T-helper 9 cell (primary cell): Measurements from ENCODE around the gene SSNA1.

Source experiments
- DNase-seq: peaks from one replicate; pipeline ENCODE4 v3.0.0-alpha.2; 2020

SSNA1 gene

DNA sequence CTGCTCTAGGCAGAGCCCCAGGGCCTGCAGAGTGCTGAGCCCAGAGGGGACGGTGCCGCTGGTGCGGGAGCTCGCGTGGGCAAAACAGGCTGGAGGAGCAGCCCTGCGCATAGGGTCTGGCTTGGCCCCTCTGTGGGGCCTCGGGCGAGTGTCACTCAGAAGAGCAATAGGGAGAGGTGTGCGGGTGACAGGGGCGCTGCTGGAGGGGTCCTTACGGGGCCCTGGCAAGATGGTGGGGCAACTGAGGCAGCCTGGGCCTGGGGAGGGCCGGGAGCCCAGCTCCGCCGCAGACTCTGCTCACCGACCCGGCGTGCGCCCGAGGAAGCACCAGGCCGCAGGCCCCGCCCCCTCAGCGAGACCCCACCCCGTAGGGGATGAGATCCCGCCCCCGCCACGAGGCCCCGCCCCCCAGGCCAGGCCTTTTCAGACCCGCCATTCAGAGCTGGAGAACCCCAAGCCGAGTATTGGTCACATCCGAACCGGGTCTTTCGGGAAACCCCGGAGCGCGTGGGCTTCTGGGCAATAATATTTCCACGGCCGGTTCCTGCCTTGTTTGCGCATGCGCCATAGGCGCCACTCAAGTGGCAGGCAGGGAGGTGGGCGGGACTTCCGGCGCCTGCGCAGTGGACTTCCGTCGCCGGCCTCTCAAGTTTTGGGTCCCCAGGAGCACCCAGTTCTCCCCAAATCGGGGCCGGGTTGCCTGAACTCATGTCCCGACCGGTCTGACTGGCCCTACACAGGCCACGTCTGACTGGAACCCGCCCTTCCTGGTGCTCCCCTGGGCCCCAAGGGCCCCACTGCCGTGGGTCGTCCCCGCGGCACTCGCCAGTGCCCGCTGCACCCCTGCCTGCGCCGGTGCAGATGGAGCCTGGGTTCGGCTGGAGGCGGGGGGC lies 34.8 kb downstream of the SSNA1 start:
- peak; percentile 99 for DNase-seq

DNA sequence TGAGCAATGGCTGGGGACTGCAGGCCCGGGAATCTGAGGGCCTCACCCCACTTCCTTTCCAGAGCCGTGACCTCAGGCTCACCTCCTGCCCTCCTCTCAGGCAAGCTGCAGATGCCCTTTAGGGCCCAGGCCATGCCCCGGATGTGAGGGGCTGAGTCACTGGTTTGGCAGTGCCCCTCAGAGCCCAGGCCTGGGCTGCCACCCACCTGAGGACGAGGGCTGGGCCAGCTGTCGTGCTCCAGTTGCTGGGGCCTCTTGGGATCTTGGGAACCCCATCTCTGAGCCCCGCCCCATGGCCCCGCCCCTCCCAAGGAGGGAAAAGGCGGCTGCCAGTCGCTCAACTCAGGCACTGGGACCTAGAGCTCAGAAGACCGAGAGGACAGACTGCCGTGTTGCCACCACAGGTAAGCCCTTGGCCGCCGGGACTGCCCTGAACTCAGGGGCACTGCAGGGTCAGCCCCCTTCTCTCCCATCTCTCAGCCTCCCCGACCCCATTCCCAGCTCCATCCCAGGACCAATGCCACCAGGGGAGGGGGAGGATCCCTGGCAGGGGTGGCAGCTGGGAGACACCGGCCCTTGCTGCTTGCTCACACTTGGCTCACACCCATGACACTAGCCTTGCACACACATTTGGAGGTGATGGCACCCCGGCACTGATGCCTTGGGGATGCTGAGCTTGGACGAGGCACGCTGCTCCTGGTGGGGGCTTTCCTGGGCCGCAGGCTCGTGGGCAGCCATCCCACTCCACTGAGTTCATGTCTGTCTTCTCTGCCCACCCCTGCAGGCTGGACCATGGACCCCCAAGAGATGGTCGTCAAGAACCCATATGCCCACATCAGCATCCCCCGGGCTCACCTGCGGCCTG lies 36.6 kb downstream of the SSNA1 start, which contains the start of gene CYSRT1:
TSS of gene CYSRT1 (plus strand) at position 345 of the 865 bp plus-strand sequence. CDS start at position 793, 448 bp downstream.
- DNase-seq = no peak

DNA sequence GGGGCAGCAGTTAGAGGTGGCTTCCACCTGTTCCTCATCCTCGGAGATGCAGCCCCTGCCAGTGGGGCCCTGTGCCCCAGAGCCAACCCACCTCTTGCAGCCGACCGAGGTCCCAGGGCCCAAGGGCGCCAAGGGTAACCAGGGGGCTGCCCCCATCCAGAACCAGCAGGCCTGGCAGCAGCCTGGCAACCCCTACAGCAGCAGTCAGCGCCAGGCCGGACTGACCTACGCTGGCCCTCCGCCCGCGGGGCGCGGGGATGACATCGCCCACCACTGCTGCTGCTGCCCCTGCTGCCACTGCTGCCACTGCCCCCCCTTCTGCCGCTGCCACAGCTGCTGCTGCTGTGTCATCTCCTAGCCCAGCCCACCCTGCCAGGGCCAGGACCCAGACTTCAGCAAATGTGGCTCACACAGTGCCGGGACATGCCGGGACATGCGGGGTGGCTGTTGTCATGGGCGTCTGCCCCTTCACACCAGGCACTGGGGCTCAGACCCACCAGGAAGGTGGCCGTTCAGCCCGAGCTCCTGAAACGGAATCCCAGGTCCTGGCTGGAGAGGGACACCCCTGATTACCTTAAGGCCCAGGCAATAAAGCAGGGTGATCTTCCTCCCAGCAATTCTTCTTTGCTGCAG lies 37.3 kb downstream of the SSNA1 start:
- no peak for DNase-seq

DNA sequence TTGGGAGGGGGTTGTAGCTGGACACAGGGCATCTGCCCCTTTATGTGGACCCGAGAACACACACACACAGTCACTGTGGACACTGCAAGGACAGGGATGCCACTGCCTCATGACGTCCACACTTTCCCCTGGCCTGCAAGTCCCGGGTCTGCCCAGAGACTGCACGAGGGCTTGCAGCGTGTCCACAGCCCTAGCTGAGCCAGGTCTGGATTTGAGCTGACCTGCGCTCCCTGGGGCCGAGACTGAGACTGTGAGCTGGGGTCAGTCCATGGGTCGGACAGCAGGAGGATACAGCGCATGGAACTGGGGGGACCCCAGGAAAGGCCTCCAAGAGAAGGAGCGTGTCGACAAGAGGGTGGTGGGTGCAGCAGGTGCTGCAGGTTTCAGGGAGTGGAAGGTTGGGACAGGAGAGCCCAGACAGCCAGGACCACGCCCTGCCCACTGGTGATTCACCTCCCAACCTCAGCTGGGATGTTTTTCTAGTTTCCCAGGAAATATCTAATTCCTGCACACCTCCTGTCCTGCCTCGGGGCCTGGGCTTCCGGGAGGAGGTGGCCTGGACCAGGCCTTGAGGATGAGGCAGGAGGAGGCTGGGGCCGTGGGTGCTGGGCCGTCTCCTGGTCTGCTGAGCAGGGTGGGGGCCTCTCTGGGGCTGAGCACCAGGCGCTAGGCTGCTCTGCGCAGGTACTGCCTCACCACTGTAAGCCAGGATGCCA lies 38.0 kb downstream of the SSNA1 start:
- no peak for DNase-seq

DNA sequence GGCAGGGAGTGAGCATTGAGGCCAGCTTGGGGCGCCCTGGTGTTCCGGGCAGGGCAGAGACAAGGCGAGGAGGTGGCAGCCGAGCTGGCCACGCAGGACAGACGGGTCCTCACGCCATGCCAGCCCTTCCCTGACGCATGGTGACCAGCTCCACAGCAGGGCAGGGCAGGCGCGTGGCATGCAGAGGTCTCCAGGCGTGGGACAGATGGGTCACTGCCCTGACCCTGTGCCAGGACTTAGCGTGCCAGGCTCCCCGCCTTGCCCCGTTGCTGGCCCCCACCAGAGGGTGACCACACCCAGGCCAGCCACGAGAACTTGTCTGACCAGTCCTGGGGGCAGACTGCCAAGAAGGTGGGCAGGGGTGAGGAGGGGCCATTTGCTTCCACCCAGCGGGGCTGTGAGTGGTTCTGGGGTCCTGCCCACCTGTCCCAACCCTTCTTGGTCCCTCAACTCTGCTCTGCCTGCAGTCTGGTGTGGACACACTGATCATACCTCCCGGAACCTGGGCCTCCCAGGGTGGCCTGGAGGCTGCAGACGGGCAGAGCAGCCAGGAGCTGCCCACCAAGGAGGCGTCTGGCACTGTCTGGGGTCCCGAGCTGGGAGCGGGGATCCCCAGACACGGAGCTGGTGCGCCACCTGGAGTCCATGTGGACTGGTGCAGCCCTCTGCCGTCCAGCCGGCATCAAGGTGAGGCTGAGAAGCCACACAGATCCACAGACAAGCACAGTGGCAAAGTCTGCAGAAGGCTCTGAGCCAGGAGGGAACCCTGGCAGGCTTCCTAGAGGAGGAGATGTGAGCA lies 38.8 kb downstream of the SSNA1 start, which contains the start of gene RNF224:
TSS of gene RNF224 (plus strand) at position 449 of the 799 bp plus-strand sequence. CDS start 834 bp downstream, outside the sequence.
- DNase-seq = peak; percentile 78

DNA sequence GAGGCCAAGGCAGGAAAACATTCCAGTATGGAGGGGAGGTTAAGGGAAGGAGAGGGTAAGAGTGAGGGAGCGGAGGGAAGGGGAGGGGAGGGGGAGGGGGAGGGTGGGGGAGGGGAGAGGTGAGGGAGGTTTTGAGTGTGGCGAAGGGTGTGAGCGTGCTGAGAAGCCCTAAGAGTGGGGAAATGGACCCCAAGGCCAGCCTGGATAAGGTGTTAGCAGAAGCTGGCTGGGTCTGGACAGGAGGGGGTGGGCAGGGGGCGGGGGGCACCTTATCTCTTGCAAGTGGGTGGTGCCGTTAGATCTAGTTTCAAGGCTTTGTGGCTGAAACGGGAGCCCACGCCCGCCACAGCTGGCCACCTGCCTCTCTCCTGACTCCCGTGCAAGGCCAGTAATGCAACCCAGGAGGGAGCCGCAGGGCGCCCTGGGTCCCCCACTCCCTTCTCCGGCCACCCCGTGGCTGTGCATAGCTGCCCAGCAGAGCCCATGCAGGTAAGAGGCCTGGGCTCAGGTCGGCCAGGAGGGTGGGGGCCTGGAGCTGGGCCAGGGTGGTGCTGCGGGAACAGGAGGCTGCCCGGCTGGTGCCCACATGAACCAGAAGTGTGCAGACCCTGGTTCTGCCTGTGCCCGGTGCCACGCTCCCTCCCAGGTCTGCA lies 39.5 kb downstream of the SSNA1 start:
- no peak for DNase-seq

DNA sequence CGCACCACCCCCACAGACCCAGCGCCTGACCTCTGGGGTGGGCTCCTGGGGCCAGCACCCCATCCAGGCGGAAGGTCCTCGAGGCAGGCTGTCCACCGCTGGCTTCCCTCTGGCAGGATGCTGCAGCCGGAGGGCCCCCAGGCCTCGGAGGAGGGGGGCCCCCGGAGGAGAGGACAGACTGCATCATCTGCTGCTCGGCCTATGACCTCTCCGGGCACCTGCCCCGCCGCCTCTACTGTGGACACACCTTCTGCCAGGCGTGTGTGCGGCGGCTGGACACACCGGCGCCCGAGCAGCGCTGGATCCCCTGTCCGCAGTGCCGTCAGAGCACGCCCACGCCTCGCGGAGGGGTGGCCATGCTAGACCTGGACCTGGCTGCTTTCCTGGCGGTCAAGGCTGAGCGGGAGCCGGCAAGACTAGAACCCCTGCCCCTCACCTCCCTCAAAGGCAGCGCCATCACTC lies 40.1 kb downstream of the SSNA1 start:
- no peak for DNase-seq

DNA sequence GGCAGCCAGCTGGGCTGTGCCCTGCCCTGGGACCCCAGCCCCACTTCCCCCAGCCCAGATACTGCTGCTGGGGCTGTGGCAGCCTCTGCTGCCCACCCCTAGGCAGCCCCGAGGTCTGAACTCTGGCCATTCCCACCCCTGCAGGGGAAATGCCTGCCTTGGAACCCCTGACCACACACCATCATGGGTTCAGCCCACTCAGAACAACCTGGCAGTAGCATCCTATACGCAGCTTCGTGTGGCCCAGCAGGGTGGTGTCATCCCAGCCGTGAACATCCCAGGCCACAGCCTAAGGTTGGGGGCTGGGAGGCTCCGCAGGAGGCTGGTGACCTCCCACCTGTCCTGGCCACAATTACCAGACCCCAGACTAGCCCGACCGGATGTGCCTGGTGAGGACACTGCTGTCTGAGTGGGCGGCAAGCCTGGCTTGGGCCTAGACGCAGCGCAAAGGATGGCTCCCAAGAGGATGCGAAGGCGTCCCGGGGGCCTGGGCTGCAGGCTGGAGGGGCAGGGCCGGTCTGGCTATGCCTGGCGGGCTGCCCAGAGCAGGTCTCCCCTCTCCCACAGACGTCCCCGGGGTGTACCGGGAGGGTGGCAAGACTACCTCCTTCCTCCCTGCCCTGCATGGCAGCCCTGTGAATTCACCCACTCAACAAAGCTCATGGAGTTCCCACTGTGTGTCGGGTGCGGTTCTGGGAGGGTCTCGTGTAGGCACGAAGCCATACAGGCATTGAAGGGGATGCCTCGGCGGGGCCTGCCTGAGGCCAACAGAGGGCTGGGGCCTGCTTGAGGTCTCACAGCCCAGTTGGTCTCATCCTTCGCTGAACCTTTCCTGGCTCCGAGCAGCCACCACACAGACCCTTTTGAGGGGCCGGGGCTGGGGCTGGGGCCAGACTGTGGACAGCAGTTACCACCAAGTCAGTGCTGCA lies 40.8 kb downstream of the SSNA1 start:
- DNase-seq = no peak

DNA sequence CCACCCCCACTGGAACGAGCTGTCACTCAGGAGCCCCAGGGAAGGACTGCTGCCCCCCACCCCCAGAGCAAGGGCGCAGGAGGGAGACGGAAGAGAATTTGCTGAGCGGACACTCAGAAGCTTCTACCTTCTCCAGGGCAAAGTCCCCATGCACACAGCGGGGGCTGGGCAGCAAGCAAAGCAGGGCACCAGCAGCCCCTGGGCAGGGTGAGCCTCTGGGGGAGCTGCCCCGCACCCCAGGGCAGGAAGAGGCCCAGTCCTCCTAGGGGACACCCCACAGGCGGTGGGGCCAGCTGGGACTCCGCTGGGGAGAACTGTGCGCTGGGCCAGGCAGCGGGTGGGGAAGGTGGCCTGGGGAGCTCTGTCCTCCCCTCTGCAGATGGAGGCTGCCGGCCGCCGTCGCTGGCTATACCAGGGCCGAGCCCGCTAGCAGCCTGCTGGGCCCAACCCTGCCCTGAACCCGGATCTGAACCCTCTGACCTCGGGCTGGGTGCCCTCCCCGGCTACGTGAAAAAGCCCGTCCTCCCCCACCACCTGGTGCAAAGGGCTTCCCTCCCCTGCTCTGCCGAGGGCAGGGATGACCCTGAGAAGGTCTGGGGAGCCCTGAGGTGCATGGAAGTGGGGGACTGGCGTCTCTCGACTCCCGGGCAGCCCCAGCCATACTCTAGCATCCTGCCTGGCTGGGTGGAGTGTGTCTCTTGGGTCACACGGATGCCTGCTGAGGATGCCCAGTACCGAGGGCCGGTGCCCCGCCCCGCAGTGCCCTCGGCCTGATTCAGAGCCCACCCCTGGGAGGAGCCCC lies 41.6 kb downstream of the SSNA1 start:
- no peak for DNase-seq

DNA sequence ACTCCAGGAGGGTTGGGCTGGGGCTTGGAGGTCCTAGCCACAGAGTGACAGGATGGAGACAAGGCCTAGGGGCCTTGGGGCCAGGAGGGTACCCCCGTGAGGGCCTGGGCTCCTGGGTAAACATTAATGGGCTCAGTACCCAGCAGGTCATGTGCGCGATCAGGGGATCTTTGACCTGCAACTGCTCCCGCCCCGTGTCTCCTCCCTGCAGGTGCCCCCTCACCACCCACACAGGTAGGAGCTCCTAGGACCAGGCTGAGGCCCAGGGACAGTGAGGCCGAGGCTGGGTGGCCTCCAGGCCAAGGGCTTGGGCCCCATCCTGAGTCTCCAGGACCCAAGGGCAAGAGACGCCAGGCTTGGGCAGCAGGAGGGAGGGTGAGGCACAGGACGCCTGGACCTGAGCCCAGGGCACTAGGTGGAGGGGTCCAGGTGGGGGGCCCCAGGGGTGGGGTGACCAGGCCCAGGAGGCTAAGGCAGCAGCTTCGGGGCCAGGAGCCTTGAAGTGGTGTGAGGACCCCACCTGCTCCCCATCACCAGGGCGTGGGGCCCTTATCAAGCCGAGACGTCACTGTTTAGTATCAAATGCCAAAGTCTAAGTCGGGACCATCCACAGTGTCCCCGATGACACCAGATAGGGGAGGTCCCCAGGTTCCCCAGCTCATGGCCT lies 42.4 kb downstream of the SSNA1 start, which contains the start of gene SLC34A3:
TSS of gene SLC34A3 (plus strand) at position 197 of the 667 bp plus-strand sequence. CDS start 802 bp downstream, outside the sequence.
- DNase-seq = no peak

DNA sequence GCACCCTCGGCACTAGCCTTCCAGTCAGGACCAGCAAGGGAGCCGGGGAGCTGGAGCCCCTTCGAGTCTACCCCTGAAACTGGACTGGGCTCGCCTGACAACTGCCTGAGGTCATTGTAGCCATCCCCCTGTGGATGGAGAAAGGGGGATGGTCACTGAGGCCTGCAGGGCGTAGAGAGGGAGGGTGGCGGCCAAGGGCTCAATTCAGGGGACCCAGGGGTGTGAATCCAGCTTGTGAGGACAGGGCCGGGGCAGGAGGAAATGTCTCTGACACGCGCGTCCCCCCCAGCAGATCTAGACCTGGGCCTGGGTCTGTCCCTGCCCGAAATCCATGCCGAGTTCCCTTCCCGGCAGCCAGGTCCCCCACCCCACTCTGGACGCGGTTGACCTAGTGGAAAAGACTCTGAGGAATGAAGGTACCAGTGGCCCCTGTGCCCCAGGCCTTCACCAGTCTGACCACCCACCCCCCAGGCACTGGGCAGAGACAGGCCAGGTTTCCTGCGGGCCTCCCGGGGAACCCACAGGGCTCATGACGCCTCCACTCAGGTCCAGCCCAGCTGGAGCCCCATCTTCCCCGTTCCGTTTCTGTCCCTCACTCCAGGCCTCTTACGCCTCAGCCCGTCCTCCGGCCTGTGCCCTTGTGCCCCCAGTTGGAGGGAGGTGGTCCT lies 43.0 kb downstream of the SSNA1 start:
- DNase-seq = no peak

DNA sequence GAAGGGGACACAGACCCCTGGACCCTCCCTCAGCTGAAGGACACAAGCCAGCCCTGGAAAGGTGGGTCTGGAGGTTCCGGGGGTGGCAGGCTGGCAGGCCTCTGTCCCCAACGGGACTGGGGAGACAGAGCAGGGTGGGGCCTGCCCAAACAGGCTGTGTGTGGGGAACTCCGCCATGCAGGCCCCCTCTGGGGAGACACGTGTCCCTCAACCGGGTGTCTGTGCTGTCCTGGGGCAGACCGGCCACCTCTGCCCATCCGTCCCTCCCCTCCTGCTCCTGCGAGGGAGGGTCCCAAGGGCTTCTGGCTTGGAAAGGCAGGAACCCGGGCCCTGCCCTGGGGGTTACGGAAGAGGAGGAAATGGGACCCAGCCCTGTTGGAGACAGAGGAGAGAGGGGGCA lies 43.6 kb downstream of the SSNA1 start:
- no peak for DNase-seq

DNA sequence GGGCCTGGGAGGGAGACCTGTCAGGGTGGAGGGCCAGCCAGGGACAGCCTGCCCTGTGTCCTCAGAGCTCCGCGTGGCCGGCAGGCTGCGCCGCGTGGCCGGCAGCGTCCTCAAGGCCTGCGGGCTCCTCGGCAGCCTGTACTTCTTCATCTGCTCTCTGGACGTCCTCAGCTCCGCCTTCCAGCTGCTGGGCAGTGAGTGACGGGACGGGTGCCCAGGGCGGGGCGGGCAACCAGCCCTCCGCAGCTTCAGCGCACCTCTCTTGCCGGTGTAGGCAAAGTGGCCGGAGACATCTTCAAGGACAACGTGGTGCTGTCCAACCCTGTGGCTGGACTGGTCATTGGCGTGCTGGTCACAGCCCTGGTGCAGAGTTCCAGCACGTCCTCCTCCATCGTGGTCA lies 44.0 kb downstream of the SSNA1 start:
- no peak for DNase-seq

DNA sequence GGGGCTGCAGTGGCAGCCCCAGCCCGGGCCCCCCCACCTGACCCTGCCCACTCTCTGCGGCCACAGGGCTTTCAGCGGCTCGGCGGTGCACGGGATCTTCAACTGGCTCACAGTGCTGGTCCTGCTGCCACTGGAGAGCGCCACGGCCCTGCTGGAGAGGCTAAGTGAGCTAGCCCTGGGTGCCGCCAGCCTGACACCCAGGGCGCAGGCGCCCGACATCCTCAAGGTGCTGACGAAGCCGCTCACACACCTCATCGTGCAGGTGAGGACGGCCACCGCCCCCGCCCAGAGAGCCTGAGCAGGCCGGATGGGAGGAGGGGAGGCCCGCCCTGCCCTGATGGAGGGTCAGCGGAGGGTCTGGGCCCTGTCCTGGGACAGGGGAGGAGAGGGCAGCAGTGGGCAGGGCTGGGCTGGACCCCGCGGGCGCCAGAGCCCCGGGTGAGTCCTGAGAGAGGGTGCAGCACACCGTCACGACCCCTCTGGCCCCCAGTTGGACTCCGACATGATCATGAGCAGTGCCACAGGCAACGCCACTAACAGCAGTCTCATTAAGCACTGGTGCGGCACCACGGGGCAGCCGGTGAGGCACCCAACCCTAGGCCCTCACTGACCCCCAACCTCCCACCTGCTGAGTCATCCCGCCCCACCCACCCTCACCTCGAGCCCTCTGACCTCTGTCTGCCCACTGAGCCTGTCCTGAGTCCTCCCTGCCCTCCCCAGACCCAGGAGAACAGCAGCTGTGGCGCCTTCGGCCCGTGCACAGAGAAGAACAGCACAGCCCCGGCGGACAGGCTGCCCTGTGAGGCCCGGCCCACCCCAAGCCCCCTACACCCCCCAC lies 44.9 kb downstream of the SSNA1 start:
- no peak for DNase-seq

DNA sequence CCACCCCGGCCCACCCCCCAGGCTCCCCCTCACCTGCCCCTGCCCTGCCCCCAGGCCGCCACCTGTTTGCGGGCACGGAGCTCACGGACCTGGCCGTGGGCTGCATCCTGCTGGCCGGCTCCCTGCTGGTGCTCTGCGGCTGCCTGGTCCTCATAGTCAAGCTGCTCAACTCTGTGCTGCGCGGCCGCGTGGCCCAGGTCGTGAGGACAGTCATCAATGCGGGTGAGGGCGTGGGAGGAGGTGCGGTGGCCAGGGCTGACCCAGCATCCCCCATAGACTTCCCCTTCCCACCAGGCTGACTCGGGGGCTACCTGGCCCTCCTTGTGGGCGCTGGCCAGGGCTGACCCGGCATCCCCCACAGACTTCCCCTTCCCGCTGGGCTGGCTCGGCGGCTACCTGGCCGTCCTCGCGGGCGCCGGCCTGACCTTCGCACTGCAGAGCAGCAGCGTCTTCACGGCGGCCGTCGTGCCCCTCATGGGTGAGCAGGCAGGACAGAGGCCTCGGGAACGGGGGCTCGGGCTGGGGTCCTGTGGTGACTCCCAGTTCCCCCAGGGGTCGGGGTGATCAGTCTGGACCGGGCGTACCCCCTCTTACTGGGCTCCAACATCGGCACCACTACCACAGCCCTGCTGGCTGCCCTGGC lies 45.7 kb downstream of the SSNA1 start:
- DNase-seq = no peak
